C4-2B (cell line): ENCODE data around the gene ALG2.

ENCODE experiments used
- ZFX ChIP-seq: fragments of 450-650 bp; IDR thresholded peaks from 2 replicates; pipeline ENCODE4 v1.6.1; 2017
- TF ChIP-seq, protein P1 (sequence below): fragments of 450-650 bp; conservative IDR thresholded peaks from 2 replicates; pipeline ENCODE4 v1.5.1; 2017; ENCODE audit warnings: mild to moderate bottlenecking

GRCh38 chr9:99251157-99251556 is 29.4 kb upstream of the ALG2 start:
- TF ChIP-seq ZFX: no peak
- TF ChIP-seq, protein P1, sequence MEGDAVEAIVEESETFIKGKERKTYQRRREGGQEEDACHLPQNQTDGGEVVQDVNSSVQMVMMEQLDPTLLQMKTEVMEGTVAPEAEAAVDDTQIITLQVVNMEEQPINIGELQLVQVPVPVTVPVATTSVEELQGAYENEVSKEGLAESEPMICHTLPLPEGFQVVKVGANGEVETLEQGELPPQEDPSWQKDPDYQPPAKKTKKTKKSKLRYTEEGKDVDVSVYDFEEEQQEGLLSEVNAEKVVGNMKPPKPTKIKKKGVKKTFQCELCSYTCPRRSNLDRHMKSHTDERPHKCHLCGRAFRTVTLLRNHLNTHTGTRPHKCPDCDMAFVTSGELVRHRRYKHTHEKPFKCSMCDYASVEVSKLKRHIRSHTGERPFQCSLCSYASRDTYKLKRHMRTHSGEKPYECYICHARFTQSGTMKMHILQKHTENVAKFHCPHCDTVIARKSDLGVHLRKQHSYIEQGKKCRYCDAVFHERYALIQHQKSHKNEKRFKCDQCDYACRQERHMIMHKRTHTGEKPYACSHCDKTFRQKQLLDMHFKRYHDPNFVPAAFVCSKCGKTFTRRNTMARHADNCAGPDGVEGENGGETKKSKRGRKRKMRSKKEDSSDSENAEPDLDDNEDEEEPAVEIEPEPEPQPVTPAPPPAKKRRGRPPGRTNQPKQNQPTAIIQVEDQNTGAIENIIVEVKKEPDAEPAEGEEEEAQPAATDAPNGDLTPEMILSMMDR: no peak
